SU-DHL-6 (cell line): ENCODE results near the gene ELMO1.

Experiments
- H2AFZ ChIP-seq: fragments of 200-600 bp; sonication (generic); 2 replicates; pipeline ENCODE4 v1.6.1; 2014; ENCODE audit warnings: low read depth, mild to moderate bottlenecking, moderate library complexity, mixed read lengths, antibody characterized with exemption, low read length; ENCODE audit not compliant: severe bottlenecking
- H3F3A ChIP-seq: fragments of 200-600 bp; shearing (Covaris generic); 2 replicates; pipeline ENCODE4 v1.6.0; 2016; ENCODE audit warnings: antibody characterized with exemption, mild to moderate bottlenecking; ENCODE audit not compliant: insufficient read depth
- H3K27ac ChIP-seq: fragments of 200-600 bp; sonication (generic); 2 replicates; pipeline ENCODE4 v1.5.1; 2016; ENCODE audit warnings: low read depth, mild to moderate bottlenecking, low read length, moderate library complexity, mixed read lengths
- H3K27me3 ChIP-seq: fragments of 200-600 bp; sonication (generic), shearing (Covaris generic); 2 replicates; pipeline ENCODE4 v1.6.0; 2014; ENCODE audit warnings: mild to moderate bottlenecking, low read length
- H3K36me3 ChIP-seq: fragments of 200-600 bp; sonication (generic); 2 replicates; pipeline ENCODE4 v1.6.1; 2014; ENCODE audit warnings: mild to moderate bottlenecking, low read length, mixed read lengths
- H3K4me2 ChIP-seq: fragments of 300-600, 200-600 bp; shearing (Covaris generic), sonication (generic); 2 replicates; pipeline ENCODE4 v1.6.0; 2014; ENCODE audit warnings: low read length, low read depth, mild to moderate bottlenecking; ENCODE audit not compliant: poor library complexity, severe bottlenecking
- H3K4me3 ChIP-seq: fragments of 200-600 bp; sonication (generic); 2 replicates; pipeline ENCODE4 v1.5.1; 2014; ENCODE audit warnings: antibody characterized with exemption, low read length, mild to moderate bottlenecking, mixed read lengths; ENCODE audit not compliant: insufficient read depth, poor library complexity, severe bottlenecking
- H3K79me2 ChIP-seq: fragments of 200-600 bp; sonication (generic); 2 replicates; pipeline ENCODE4 v1.6.1; 2014; ENCODE audit warnings: mild to moderate bottlenecking, low read length, moderate library complexity; ENCODE audit not compliant: insufficient read depth
- H3K9ac ChIP-seq: fragments of 200-600 bp; sonication (generic); 2 replicates; pipeline ENCODE4 v1.7.0; 2014; ENCODE audit warnings: mild to moderate bottlenecking, low read length
- H3K9me2 ChIP-seq: fragments of 200-600 bp; sonication (generic); replicated peaks from 2 replicates; pipeline ENCODE4 v1.6.1; 2014; ENCODE audit warnings: low read length; ENCODE audit not compliant: insufficient read depth
- H3K9me3 ChIP-seq: fragments of 200-600 bp; sonication (generic); 2 replicates; pipeline ENCODE4 v1.6.1; 2014; ENCODE audit warnings: low read length, mixed read lengths; ENCODE audit not compliant: insufficient read depth
- H4K20me1 ChIP-seq: fragments of 200-600 bp; sonication (generic); 2 replicates; pipeline ENCODE4 v1.6.1; 2014; ENCODE audit warnings: low read depth, mild to moderate bottlenecking, antibody characterized with exemption, low read length, moderate library complexity, mixed read lengths
- EZH2phosphoT487 ChIP-seq: fragments of 200-600 bp; sonication (generic), shearing (Covaris generic); conservative IDR thresholded peaks from 2 replicates; pipeline ENCODE4 v1.6.1; 2018; ENCODE audit warnings: mild to moderate bottlenecking, antibody characterized with exemption, low read length, moderate library complexity, mixed read lengths
- TF ChIP-seq, protein P1 (sequence below): fragments of 200-600 bp; sonication (generic); IDR thresholded peaks from one replicate; pipeline ENCODE4 v1.5.1; 2017; ENCODE audit warnings: antibody characterized with exemption, mild to moderate bottlenecking, low read length, moderate library complexity; ENCODE audit not compliant: insufficient read depth, poor library complexity, severe bottlenecking

The ELMO1 gene

GRCh38 chr7:36868727-36869411, 579.8 kb downstream of the ELMO1 start:
- no peaks in the 10 kb centered on the region for H3K27me3 ChIP-seq
- H3K36me3 ChIP-seq = peaks cover 9% of the 10 kb centered on the region; the same call in 1 of the 2 replicates

DNA sequence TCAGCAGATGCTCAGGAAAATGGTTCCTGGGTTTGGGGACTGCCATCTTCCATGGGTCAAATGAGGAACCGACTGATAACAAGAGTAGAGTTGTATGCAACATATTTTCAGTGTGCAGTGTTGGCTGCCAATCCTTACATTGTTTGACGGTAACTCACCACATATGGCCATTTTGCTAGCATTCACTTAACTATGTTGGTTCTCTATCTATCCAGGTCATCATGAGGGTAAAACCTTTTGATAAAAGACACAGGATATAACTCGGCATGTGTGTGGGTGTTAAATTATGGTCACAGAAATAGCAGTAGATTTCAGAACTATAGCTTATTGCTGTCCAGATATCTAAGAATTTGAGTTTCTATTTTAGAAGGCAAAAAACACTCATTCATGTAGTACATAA, 583.6 kb downstream of the ELMO1 start:
- no peak overlapping the region for H3K9ac ChIP-seq
- no peaks in the 10 kb centered on the region for H3K9me2 ChIP-seq
- no peak overlapping the region for H3K4me3 ChIP-seq
- TF ChIP-seq, protein P1, sequence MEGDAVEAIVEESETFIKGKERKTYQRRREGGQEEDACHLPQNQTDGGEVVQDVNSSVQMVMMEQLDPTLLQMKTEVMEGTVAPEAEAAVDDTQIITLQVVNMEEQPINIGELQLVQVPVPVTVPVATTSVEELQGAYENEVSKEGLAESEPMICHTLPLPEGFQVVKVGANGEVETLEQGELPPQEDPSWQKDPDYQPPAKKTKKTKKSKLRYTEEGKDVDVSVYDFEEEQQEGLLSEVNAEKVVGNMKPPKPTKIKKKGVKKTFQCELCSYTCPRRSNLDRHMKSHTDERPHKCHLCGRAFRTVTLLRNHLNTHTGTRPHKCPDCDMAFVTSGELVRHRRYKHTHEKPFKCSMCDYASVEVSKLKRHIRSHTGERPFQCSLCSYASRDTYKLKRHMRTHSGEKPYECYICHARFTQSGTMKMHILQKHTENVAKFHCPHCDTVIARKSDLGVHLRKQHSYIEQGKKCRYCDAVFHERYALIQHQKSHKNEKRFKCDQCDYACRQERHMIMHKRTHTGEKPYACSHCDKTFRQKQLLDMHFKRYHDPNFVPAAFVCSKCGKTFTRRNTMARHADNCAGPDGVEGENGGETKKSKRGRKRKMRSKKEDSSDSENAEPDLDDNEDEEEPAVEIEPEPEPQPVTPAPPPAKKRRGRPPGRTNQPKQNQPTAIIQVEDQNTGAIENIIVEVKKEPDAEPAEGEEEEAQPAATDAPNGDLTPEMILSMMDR = no peak
- TF ChIP-seq EZH2phosphoT487 = no peak
- no peaks in the 10 kb centered on the region for H3F3A ChIP-seq
- no peaks in the 10 kb centered on the region for H4K20me1 ChIP-seq
- no peak overlapping the region for H2AFZ ChIP-seq
- no peak overlapping the region for H3K27ac ChIP-seq
- peaks cover 14% of the 10 kb centered on the region; the same call in 1 of the 2 replicates for H3K36me3 ChIP-seq
- no peaks in the 10 kb centered on the region for H3K9me3 ChIP-seq
- no peaks in the 10 kb centered on the region for H3K27me3 ChIP-seq
- H3K79me2 ChIP-seq = no peaks in the 10 kb centered on the region
- H3K4me2 ChIP-seq = no peak overlapping the region

More at GRCh38 chr7:36868727-36869411, 579.8 kb downstream of the ELMO1 start:
- Histone ChIP-seq H3K9me3 (no peaks in the 10 kb centered on the region), H3K9me2 (no peaks in the 10 kb centered on the region), H3K79me2 (no peaks in the 10 kb centered on the region), H3K4me2 (no peak overlapping the region), H2AFZ (no peak overlapping the region), H3K27ac (no peak overlapping the region), H3K4me3 (no peak overlapping the region), H4K20me1 (no peaks in the 10 kb centered on the region), H3F3A (no peaks in the 10 kb centered on the region), H3K9ac (no peak overlapping the region)
- TF ChIP-seq, protein P1 = no peak
- no peak for TF ChIP-seq EZH2phosphoT487

- Histone ChIP-seq H3K36me3 (peaks cover 11% of the 10 kb centered on the region; the same call in 1 of the 2 replicates), H3K9me2 (no peaks in the 10 kb centered on the region), H2AFZ (no peak overlapping the region), H3K4me3 (no peak overlapping the region), H3K27ac (no peak overlapping the region), H3K9ac (no peak overlapping the region), H3K4me2 (no peak overlapping the region), H3F3A (no peaks in the 10 kb centered on the region), H3K27me3 (no peaks in the 10 kb centered on the region), H3K9me3 (no peaks in the 10 kb centered on the region), H4K20me1 (no peaks in the 10 kb centered on the region), H3K79me2 (no peaks in the 10 kb centered on the region)
- TF ChIP-seq, protein P1 = no peak
- TF ChIP-seq EZH2phosphoT487 = no peak
Measured at GRCh38 chr7:36863901-36864701, 584.6 kb downstream of the ELMO1 start.
